ENCODE measurements around the gene NES.

The NES gene

GRCh38 chr1:156676820-156677615 is at the start of gene NES:
TSS of gene NES (minus strand) at chr1:156677407. CDS start at chr1:156677264, 143 bp downstream.
- DNase-seq: no peak

GRCh38 chr1:156726549-156727226 is 49.5 kb upstream of the NES start:
- DNase-seq: peak; percentile 75 to 76

- peak; percentile 86 to 87 for DNase-seq
These were observed 48.6 kb upstream of the NES start for GRCh38 chr1:156725683-156726280.

GRCh38 chr1:156721535-156721934 is 44.3 kb upstream of the NES start:
- no peak for DNase-seq

GRCh38 chr1:156721131-156721530 is 43.9 kb upstream of the NES start:
- no peak for DNase-seq

- DNase-seq: no peak
These were observed 40.1 kb upstream of the NES start for GRCh38 chr1:156717351-156717750.

GRCh38 chr1:156714830-156715229 is 37.6 kb upstream of the NES start:
- no peak for DNase-seq

GRCh38 chr1:156712626-156713025 is 35.4 kb upstream of the NES start:
- no peak for DNase-seq

- DNase-seq: no peak
These were observed 34.0 kb upstream of the NES start for GRCh38 chr1:156711011-156711817.

- DNase-seq: no peak
These were observed 32.7 kb upstream of the NES start for GRCh38 chr1:156709757-156710489.

GRCh38 chr1:156709031-156709430 is 31.8 kb upstream of the NES start:
- no peak for DNase-seq

GRCh38 chr1:156708218-156708661 is 31.0 kb upstream of the NES start:
- no peak for DNase-seq

- no peak for DNase-seq
These were observed 30.4 kb upstream of the NES start for GRCh38 chr1:156707417-156708217.

GRCh38 chr1:156706657-156707416 is 29.6 kb upstream of the NES start:
- DNase-seq: no peak

- peak; percentile 81 to 86 for DNase-seq
These were observed 28.9 kb upstream of the NES start for GRCh38 chr1:156705918-156706656.

GRCh38 chr1:156705321-156705917 is 28.2 kb upstream of the NES start, which contains the start of gene CRABP2:
TSS of gene CRABP2 (minus strand) at chr1:156705583. CDS start at chr1:156705446, 137 bp downstream.
- DNase-seq: peak; percentile 61 to 62

- peak; percentile 66 to 74 for DNase-seq
These were observed 27.7 kb upstream of the NES start for GRCh38 chr1:156704930-156705320.

GRCh38 chr1:156704166-156704711 is 27.0 kb upstream of the NES start:
- DNase-seq: no peak

GRCh38 chr1:156703741-156704140 is 26.5 kb upstream of the NES start:
- no peak for DNase-seq

All from activated T-cell treated with anti-CD3 and anti-CD28 coated beads, Interleukin-2, amount 50 U/mL, for 48 hours (primary cell).